ENCODE measurements around the gene NFYA. TPM values are rescaled to one million over a fixed set of nuclear protein-coding genes. Genes with fewer than 3 reads are reported as not detected.

The NFYA gene
- total RNA-seq, 2 experiments from 2014 or later, result 26.7 to 27.3 TPM

GRCh38 chr6:41050536-41050935, 22.2 kb upstream of the NFYA start:
- ChIA-PET CTCF (no interaction called here), POLR2A (interaction anchor here (0.9 kb wide), 1 partner anchor 11 kb away, joined by 3 read pairs; no protein-coding TSS in a partner anchor)
- no peak overlapping the region for H3K4me3 Mint-ChIP-seq
- peaks cover 6% of the 10 kb centered on the region for H3K36me3 Mint-ChIP-seq (ENCODE audit: low read depth)
- H3K27me3 Mint-ChIP-seq, result no peaks in the 10 kb centered on the region
- intact Hi-C loops (cut with DNase I, micrococcal nuclease), result no loop called here
- Histone ChIP-seq H3K36me3 (ENCODE audit: insufficient read depth, low read length) (peaks cover 3% of the 10 kb centered on the region), H3K4me1 (ENCODE audit: insufficient read depth, low read length) (peaks cover 20% of the 10 kb centered on the region), H3K27me3 (ENCODE audit: control insufficient read depth in 1 of 2, insufficient read depth in 2 of 2, low read length in 2 of 2) (no peaks in the 10 kb centered on the region), H3K27ac (ENCODE audit: low read depth in 1 of 2, low read length in 2 of 2) (no peak overlapping the region), H3K4me3 (ENCODE audit: low read length) (no peak overlapping the region), H3K9me3 (ENCODE audit: control insufficient read depth in 1 of 2, insufficient read depth in 1 of 2, low read length in 2 of 2) (no peaks in the 10 kb centered on the region)
- no peaks in the 10 kb centered on the region for H3K9me3 Mint-ChIP-seq
- DNase-seq, result no peak
- ATAC-seq (ENCODE audit: poor library complexity), result no peak
- H3K27ac Mint-ChIP-seq, result no peak overlapping the region
- peaks cover 22% of the 10 kb centered on the region for H3K4me1 Mint-ChIP-seq (ENCODE audit: low read depth)
- TF ChIP-seq CTCF (IDR thresholded peaks at IDR 0.05), result no peak

GRCh38 chr6:41051873-41052272, 20.9 kb upstream of the NFYA start:
- ATAC-seq (ENCODE audit: poor library complexity), result peak; percentile 17
- peak in 2 of 14 experiments; percentile 28 to 30 for DNase-seq
- Histone ChIP-seq H3K36me3 (ENCODE audit: insufficient read depth, low read length) (peaks cover 3% of the 10 kb centered on the region), H3K4me3 (ENCODE audit: low read length) (no peak overlapping the region), H3K4me1 (ENCODE audit: insufficient read depth, low read length) (peaks cover 20% of the 10 kb centered on the region), H3K9me3 (ENCODE audit: control insufficient read depth in 1 of 2, insufficient read depth in 1 of 2, low read length in 2 of 2) (no peaks in the 10 kb centered on the region), H3K27ac (ENCODE audit: low read depth in 1 of 2, low read length in 2 of 2) (peak overlapping the region in 1 of 2 donors; percentile 18), H3K27me3 (ENCODE audit: control insufficient read depth in 1 of 2, insufficient read depth in 2 of 2, low read length in 2 of 2) (no peaks in the 10 kb centered on the region)
- Mint-ChIP-seq H3K36me3 (ENCODE audit: low read depth) (peaks cover 14% of the 10 kb centered on the region), H3K4me3 (peak overlapping the region; percentile 7), H3K4me1 (ENCODE audit: low read depth) (peaks cover 22% of the 10 kb centered on the region), H3K9me3 (no peaks in the 10 kb centered on the region), H3K27me3 (no peaks in the 10 kb centered on the region), H3K27ac (peak overlapping the region; percentile 13)
- ChIA-PET POLR2A (interaction anchor here (0.6 to 1.7 kb wide), 2 partner anchors 24 to 692 kb away, joined by 3 to 9 read pairs; no protein-coding TSS in a partner anchor), CTCF (no interaction called here)
- TF ChIP-seq CTCF (IDR thresholded peaks at IDR 0.05), result no peak
- intact Hi-C loops (cut with DNase I, micrococcal nuclease), result no loop called here

DNA sequence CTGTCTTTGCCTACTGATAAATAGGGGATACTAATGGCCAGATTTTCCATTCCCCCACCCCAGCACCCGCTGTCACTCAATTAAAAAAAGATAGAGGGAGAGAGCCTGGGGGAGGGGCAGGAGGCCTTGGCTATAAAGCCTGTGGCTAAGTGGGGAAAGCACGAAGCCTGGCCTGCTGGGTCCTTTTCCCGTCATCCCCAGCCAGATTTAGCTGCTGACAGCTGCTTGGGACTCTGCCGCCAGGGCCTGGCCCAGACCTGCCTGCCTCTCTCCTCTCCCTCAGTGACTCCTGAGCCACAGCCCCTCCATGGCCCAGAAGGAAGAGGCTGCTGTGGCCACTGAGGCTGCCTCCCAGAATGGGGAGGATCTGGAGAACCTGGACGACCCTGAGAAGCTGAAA, 19.7 kb upstream of the NFYA start, which contains the start of gene APOBEC2:
Gene APOBEC2, plus strand, starts transcription at position 162 of the 400 bp plus-strand sequence. Its CDS starts 146 bp downstream, at position 308.
- H3K9me3 ChIP-seq (ENCODE audit: control insufficient read depth in 1 of 2, insufficient read depth in 1 of 2, low read length in 2 of 2), result no peaks in the 10 kb centered on the region
- H3K36me3 Mint-ChIP-seq (ENCODE audit: low read depth), result peaks cover 18% of the 10 kb centered on the region
- no peaks in the 10 kb centered on the region for H3K36me3 ChIP-seq (ENCODE audit: insufficient read depth, low read length)
- H3K4me1 Mint-ChIP-seq (ENCODE audit: low read depth), result peaks cover 22% of the 10 kb centered on the region
- intact Hi-C loops (cut with DNase I, micrococcal nuclease), result no loop called here
- H3K4me3 Mint-ChIP-seq, result peak within 1 kb of the TSS; percentile 7
- no peak for ATAC-seq (ENCODE audit: poor library complexity)
- H3K27ac ChIP-seq (ENCODE audit: low read depth in 1 of 2, low read length in 2 of 2), result peak within 1 kb of the TSS in 1 of 2 donors; percentile 18
- H3K27ac Mint-ChIP-seq, result peak within 1 kb of the TSS; percentile 13
- H3K27me3 Mint-ChIP-seq, result no peaks in the 10 kb centered on the region
- H3K4me1 ChIP-seq (ENCODE audit: insufficient read depth, low read length), result peaks cover 20% of the 10 kb centered on the region
- no peaks in the 10 kb centered on the region for H3K27me3 ChIP-seq (ENCODE audit: control insufficient read depth in 1 of 2, insufficient read depth in 2 of 2, low read length in 2 of 2)
- H3K4me3 ChIP-seq (ENCODE audit: low read length), result no peak within 1 kb of the TSS
- TF ChIP-seq CTCF (IDR thresholded peaks at IDR 0.05), result no peak
- no peak for DNase-seq
- POLR2A ChIA-PET, result interaction anchor here (1.0 to 1.7 kb wide), 2 partner anchors 20 to 25 kb away, joined by 3 to 9 read pairs; partner anchors contain the start of gene NFYA
- no peaks in the 10 kb centered on the region for H3K9me3 Mint-ChIP-seq
- CTCF ChIA-PET, result no interaction called here
